HG02588 (cell line): ENCODE results near the gene ULBP2.
A peak's percentile ranks its signal among the peaks of the same experiment; 100 is the strongest.
"Not testable (repeated sequence)": the region's sequence is repeated elsewhere in the genome, so short reads cannot be mapped to it uniquely, and the experiment has no call there.

ENCODE experiments used
- ATAC-seq: cut with Tn5 transposase; IDR thresholded peaks from one replicate; pipeline ENCODE4 v1.9.1; 2021; ENCODE audit warnings: mild to moderate bottlenecking, moderate library complexity; ENCODE audit not compliant: unreplicated experiment

The ULBP2 gene

GRCh38 chr6:149925253-149925973 lies 16.4 kb upstream of the ULBP2 start:
- no peak for ATAC-seq

DNA sequence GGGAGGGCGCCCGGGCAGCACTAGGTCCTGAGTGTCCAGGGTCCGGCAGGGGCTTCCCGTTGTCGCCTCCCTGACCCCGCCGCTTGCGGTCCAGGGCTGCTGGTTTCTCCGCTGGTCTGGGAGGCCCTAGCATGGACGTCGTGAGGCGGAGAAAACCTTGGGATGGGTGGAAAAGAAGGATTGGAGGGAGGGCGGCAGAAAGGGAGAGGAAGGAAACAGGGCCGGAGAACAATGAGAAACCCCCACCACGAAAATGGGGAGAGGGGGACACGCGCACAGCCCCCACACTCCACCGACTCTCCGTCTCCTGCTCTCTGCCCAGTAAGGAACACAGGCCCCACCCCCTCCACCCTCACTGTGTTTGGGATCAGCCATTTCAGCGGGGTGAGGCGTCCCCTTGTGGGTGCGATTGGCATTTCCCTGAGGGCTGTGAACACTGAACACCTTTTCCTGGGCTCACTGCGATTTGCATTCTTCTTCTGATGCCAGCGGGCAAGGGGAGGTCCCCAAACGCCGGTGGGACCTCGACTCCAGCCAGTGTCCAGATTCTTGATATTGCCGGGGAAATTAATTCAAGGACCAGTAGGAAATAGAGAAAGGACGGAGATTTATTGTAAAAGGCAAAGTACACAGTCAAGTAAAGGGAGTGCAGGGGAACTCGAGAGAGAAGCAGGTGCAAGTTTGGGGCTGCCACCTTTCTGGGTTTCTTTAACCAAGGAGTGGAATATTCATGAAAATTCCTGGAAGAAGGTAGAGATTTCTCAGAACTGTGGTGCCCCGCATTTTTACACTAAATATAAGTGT lies 15.6 kb upstream of the ULBP2 start:
- ATAC-seq: no peak

GRCh38 chr6:149927025-149927424 lies 14.8 kb upstream of the ULBP2 start:
- ATAC-seq: not testable (repeated sequence)

DNA sequence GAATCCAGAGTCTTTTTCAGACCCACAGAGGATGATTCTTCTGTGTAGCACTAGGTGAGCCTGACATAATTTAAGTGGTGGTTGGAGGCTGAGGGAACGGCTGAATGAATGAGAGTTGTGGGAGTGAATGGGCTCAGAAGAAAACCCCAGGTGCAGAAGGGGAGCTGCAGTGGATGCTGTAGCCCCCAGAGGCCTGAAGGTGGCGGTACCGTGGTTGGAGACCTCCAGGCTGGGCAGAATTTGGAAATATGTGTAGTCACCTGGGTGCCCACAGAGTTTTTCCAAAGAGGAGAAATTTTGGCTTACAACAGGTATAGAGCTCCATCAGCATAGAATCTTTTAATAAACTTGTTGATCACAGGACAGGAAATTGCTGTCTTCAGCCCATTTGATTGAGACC lies 12.4 kb upstream of the ULBP2 start:
- no peak for ATAC-seq

DNA sequence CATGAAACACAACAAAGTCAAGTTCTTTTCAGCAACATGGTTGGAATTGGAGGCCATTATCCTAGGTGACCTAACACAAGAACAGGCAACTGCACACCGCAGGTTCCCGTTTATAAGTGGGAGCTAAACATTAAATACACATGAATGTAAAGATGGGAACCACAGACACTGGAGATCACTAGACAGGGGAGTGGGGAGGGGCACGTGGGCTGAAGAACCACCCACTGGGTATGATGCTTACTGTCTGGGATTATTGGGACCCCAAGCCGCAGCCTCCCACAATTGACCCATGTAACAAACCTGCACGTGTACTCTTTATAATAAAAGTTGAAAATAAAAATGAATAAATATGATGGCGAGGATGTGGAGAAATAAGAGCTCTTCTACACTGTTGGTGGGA lies 10.3 kb upstream of the ULBP2 start:
- ATAC-seq: no peak

DNA sequence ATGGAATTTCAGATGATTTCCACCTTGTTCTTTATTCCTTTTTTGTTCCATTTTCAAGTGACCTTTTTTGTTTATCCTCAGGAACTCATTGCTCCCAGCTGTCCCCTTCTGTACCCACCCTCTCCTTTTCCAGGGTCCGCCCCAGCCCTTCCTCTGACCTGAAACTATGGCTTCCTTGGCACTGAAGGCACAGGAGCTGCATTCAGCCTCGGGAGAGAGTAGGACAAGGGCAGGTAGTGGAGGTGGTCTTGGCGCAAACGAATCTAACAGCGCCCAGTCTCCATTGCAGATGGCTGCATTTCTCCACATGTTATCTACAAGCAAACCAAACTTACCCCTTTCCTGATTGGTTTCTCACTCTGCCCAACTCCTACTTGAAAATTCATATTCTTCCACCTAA lies 8.8 kb upstream of the ULBP2 start:
- ATAC-seq: no peak

DNA sequence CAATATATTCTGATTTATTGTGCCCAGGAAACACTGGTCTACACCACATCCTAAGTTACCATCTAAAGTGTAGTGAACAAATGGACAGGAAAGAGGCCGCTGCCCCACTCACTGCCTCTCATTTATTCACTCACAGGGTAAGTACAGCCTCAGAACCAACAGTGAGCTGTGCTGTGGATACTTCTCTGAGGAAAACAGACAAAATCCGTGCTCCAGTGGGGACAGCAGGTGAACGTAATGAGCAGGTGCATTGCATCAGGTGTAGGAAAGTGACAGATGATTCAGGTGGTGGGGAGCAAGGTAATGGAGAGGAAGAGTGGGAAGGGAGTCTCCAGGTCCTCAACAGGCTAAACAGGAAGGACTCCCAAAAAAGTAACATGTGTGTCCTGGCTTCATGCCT lies 8.4 kb upstream of the ULBP2 start:
- ATAC-seq: no peak

GRCh38 chr6:149934249-149935156 lies 7.3 kb upstream of the ULBP2 start:
- no peak for ATAC-seq

- ATAC-seq: no peak
Observed at GRCh38 chr6:149935246-149935645, 6.6 kb upstream of the ULBP2 start.

GRCh38 chr6:149935668-149936067 lies 6.1 kb upstream of the ULBP2 start:
- ATAC-seq: no peak

- no peak for ATAC-seq
Observed at GRCh38 chr6:149936743-149937142, 5.1 kb upstream of the ULBP2 start.

GRCh38 chr6:149938013-149938570 lies 3.7 kb upstream of the ULBP2 start:
- not testable (repeated sequence) for ATAC-seq

GRCh38 chr6:149938571-149939355 lies 3.1 kb upstream of the ULBP2 start:
- ATAC-seq: peak; percentile 80

DNA sequence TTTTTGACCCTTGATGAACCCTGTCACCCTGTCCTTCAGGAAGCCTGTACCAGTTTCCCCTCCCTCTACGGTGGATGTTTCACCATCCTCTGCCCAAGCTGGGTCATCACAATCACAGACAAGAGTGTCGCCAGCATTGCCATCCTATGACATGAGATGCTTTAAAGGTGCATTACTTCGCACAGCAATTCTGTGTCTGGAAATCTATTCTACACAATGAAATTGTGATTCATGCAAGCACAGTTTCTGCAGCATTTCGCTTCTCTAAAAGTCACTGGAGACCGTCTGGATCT lies 2.5 kb upstream of the ULBP2 start:
- ATAC-seq: no peak

DNA sequence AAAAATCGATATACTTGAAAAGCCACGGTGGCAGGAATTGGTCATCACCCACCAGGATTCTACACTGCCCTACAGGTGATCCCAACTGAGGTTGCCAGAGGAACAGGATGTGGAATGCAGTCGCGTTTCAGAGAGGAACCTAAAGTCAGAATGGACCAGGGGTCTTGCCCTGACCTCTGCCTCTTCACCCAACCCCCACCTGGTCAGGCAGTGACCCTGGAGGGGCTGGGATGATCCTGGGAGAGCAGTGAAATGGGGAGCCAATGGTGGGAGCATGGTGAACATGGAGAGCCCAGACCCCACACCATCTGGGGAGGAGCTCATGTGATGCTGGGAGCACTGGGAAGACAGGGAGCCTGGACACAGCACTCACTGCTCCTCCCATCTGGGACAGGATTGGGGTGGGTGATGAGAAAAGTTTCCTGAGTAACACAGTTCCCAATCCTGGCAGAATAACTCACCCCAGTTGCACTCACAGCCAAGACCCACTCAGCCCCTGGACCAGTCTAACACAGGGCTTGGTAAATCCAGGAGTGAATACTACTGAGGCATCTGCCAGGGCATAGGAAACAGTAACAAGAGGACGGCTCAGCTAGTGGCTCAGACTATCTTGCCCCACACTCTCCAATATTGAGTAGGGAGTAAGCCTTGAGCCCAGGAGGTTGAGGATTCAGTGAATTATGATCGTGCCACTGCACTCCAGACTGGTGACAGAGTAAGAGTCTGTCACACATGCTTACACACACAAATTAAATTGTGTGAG lies 1.7 kb upstream of the ULBP2 start:
- ATAC-seq: no peak

- ATAC-seq: no peak
Observed at GRCh38 chr6:149940672-149940982, 1.2 kb upstream of the ULBP2 start.

DNA sequence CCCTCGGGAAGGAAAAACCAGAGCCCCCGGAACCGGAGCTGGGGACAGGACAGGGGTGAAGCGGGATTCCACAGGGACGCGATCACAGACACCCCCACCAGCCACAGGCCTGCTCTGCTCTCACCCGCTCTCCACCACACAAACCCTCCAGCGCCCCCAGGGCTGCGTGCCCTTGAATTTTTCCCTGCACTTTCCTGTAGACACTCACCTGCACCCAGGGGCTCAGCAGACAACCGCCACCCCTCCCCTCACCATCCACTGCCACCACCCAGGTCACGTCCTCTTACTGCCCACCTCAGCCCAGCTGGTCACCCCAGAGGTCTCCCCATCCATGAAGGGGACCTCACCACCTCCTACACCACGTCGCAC lies 631 bp downstream of the ULBP2 start:
- no peak for ATAC-seq

GRCh38 chr6:149943321-149943720 lies 1.5 kb downstream of the ULBP2 start:
- ATAC-seq: not testable (repeated sequence)

DNA sequence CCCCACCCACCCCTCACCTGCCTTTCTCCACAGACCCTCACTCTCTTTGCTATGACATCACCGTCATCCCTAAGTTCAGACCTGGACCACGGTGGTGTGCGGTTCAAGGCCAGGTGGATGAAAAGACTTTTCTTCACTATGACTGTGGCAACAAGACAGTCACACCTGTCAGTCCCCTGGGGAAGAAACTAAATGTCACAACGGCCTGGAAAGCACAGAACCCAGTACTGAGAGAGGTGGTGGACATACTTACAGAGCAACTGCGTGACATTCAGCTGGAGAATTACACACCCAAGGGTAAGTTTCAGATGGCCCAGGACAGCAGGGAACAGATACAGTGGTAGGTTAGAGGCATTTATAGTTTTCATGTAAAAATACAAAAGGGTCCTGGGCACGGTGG lies 3.5 kb downstream of the ULBP2 start:
- ATAC-seq: not testable (repeated sequence)

- ATAC-seq: not testable (repeated sequence)
Observed at GRCh38 chr6:149946631-149947030, 4.8 kb downstream of the ULBP2 start.
